ENCODE results near the gene UBLCP1.

DNA sequence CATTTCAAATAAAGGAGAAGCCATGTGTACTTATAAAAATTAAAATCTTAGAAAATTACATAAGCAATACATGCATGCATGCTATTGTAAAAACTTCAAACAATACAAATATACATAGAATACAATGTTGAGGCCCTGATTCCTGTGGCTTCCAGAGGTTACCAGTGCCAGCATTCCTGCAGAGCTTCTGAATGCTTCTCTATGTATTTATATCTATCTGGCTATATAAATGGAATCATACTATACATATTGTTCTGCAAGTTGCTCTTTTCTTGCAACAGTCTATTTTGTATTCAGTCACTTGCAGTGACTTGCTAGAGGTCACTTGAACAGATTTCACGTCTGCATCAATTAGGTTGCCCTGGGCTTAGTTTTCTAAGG is 70.4 kb downstream of the UBLCP1 start:
- TF ChIP-seq POLR2AphosphoS5 (IDR thresholded peaks at IDR 0.05) (no peak), EP300 (conservative IDR thresholded peaks at IDR 0.05; ENCODE audit: poor library complexity, severe bottlenecking) (no peak), RAD21 (conservative IDR thresholded peaks at IDR 0.05) (no peak), EZH2 (IDR thresholded peaks at IDR 0.05; ENCODE audit: borderline replicate concordance, insufficient read depth, low read length, poor library complexity, severe bottlenecking) (no peak), TAF1 (IDR thresholded peaks at IDR 0.05; ENCODE audit: low read depth) (no peak), SMC3 (conservative IDR thresholded peaks at IDR 0.05; ENCODE audit: poor library complexity) (no peak)
- TF ChIP-seq, protein P1, sequence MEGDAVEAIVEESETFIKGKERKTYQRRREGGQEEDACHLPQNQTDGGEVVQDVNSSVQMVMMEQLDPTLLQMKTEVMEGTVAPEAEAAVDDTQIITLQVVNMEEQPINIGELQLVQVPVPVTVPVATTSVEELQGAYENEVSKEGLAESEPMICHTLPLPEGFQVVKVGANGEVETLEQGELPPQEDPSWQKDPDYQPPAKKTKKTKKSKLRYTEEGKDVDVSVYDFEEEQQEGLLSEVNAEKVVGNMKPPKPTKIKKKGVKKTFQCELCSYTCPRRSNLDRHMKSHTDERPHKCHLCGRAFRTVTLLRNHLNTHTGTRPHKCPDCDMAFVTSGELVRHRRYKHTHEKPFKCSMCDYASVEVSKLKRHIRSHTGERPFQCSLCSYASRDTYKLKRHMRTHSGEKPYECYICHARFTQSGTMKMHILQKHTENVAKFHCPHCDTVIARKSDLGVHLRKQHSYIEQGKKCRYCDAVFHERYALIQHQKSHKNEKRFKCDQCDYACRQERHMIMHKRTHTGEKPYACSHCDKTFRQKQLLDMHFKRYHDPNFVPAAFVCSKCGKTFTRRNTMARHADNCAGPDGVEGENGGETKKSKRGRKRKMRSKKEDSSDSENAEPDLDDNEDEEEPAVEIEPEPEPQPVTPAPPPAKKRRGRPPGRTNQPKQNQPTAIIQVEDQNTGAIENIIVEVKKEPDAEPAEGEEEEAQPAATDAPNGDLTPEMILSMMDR (IDR thresholded peaks at IDR 0.05; ENCODE audit: poor library complexity, severe bottlenecking): no peak
